GM18502 (cell line): Measurements from ENCODE around the gene GNG4.
"Not testable (repeated sequence)": the region's sequence is repeated elsewhere in the genome, so short reads cannot be mapped to it uniquely, and the experiment has no call there.

ENCODE experiments used
- ATAC-seq: cut with Tn5 transposase; IDR thresholded peaks from one replicate; pipeline ENCODE4 v1.9.1; 2021; ENCODE audit warnings: mild to moderate bottlenecking; ENCODE audit not compliant: unreplicated experiment, poor library complexity

The GNG4 gene

DNA sequence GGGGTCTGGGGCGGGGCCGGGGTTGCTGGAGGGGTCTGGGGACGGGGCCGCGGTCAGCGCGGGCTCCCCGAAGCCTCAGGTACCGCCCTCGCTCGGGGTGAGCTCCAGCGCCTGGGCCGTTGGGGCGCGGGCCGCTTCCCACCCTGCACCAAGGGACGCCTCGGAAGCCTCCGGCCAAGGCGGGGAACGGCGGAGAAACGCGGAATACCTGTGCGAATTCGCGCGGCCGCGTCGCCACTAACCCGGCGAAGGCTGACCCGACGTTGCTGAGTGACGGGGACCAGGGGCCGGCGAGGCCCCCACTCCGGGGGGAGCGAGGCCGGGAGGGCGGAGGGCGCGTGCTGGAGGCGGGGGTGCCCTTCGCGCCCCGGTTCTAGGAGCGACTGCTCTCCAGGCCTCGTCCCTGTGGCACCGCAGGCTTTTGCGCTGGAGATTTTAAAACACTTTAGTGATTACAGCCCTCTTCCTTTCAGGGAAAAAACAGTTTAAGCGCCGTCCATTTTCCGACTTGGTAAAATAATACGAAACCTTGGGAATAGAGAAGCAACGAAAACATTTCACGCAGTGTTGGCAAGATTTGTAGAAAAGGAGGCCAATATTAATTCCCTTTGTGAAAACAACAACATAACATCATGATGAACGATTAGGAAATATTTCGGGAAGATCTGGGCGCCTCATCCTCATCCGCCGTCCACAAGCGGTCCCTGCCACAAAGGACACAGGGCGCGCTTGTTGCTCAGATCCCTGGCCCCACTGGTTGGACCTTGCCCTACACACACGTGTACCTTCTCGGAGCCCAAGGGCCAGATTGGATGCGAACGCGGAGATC lies 971 bp upstream of the GNG4 start:
- ATAC-seq = no peak

- ATAC-seq = peak; percentile 71
Observed at GRCh38 chr1:235648954-235649367, 623 bp downstream of the GNG4 start.

DNA sequence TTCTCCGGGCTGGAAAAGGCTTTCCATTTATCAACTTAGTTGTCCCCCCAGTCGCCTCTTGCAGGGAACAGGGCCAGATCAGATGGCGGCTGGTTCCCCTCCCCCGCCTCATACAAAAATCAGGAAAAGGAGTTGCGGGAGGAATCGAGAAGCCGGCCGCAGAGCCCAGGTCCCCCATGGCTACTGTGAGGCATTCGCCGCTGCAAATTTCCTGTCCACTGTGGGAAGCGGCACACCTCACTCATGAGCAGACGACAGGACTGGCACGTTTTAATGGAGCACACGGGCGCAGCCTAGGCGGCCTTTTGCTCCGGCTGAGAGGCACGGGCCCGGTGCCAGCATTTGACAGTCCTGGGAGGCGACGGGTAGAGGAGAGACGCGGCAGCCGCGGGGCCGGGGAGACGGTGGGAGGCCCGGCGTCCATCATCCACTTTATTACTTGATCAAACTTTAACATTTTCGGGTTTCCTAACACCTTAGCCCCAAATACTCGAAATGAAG lies 1.1 kb downstream of the GNG4 start:
- ATAC-seq = no peak

- ATAC-seq = not testable (repeated sequence)
Observed at GRCh38 chr1:235647537-235647936, 2.0 kb downstream of the GNG4 start.

GRCh38 chr1:235646463-235646862 lies 3.1 kb downstream of the GNG4 start:
- ATAC-seq = no peak

GRCh38 chr1:235644693-235645305 lies 4.8 kb downstream of the GNG4 start:
- no peak for ATAC-seq

- ATAC-seq = no peak
Observed at GRCh38 chr1:235643837-235644692, 5.5 kb downstream of the GNG4 start.

GRCh38 chr1:235642943-235643371 lies 6.6 kb downstream of the GNG4 start:
- no peak for ATAC-seq

DNA sequence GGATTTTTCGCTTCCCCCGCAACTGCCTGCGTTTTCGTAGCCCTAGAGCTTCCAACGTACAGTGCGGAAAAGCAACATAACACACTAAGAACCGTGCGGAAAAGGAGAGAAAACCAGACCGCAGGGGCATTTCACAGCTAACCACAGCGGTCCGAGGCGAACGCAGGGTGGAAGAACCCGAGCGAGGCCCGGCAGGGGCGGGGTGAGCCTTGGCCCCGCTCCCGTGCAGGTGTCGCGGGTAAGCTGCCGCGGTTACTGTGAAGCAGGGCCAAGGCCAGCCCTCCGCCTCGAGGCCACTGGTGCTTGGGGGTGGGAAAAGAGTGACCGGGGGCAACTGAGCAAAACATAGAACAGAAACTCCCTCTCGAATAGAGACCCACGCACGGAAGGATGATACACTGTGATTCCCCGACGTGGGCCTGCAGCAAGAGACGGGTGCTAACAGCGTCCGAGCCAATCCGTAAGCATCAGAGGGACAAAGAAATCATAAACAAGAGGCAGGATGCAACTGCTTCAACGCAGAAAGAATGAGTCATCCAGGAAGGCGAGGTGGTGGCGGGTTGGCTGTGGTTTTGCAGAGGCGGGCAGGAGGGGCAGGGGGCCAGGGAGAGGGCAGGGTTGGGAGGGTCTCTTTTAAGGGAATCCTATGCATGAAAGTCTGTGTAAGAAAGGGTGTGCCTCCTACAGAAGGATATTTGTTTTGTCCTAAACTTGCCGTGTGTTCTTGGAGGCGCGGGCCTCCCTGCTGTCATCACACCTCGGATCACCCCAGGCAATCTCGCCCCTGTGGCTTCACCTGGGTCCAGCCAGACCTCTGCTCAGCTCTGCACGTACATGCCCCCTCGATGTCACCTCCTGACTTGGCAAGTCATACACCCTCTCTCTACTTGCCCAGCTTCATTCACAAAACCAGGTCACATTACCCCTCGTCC lies 7.3 kb downstream of the GNG4 start:
- no peak for ATAC-seq

DNA sequence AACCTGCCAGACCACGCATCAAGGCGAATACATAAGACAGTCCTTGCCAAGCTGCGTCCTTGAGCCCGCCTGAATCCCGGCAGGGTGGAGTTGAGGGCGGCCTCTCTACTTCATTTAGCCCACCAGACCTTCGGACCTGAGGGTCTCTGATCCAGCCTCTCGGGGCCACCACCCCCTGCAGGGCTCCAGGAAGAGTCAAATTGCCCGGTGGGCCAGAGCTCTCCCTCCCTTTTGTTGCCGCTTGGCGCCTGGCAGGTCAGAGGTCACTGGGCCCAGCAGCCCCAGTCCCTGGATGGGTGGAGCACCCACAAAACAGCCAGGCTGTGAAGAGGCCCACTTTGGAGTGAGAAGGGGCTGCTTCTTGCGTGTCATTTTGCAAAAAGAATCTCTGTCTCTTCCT lies 9.0 kb downstream of the GNG4 start:
- ATAC-seq = no peak

GRCh38 chr1:235639226-235640205 lies 10.1 kb downstream of the GNG4 start:
- no peak for ATAC-seq

DNA sequence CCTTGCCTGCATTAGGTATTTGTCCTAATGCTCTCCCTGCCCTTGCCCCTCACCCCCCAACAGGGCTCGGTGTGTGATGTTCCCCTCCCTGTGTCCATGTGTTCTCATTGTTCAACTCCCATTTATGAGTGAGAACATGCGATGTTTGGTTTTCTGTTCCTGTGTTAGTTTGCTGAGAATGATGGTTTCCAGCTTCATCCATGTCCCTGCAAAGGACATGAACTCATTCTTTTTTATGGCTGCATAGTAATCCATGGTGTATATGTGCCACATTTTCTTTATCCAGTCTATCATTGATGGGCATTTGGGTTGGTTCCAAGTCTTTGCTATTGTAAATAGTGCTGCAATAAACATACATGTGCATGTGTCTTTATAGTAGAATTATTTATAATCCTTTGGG lies 11.0 kb downstream of the GNG4 start:
- ATAC-seq = not testable (repeated sequence)

DNA sequence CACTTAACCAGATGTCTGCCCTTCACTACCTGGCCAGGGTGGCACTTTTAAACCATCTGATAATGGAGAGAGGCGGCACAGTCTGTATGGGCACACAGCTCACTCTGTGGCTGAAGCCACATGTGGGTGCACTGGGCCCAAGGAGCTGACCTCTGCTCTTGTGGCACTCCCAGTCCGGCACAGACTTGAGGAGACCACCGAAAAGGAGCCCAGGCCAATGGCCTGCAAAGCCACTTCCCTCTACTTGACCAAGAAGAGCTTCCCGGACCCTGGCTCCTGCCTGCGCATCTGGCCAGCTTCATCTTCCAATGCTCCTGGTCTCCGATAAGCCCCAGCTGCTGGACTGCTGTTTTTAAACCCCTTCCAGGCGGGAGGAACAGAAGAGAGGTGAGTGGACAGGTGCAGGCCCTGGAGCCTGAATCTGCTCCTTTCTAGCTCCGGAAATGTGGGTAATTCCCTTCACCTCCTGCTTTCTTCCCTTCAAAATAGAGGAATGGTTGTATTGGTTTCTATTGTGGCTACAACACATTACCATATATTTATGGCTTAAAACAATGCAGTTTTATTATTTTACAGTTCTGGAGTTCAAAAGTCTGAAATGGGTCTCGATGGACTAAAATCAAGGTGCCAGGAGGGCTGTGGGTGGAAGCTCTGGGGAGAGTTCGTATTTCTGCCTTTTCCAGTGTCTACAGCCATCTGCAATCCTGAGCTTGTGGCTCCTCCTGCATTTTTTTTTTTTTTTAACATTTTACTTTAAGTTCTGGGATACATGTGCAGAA lies 11.6 kb downstream of the GNG4 start:
- ATAC-seq = no peak

DNA sequence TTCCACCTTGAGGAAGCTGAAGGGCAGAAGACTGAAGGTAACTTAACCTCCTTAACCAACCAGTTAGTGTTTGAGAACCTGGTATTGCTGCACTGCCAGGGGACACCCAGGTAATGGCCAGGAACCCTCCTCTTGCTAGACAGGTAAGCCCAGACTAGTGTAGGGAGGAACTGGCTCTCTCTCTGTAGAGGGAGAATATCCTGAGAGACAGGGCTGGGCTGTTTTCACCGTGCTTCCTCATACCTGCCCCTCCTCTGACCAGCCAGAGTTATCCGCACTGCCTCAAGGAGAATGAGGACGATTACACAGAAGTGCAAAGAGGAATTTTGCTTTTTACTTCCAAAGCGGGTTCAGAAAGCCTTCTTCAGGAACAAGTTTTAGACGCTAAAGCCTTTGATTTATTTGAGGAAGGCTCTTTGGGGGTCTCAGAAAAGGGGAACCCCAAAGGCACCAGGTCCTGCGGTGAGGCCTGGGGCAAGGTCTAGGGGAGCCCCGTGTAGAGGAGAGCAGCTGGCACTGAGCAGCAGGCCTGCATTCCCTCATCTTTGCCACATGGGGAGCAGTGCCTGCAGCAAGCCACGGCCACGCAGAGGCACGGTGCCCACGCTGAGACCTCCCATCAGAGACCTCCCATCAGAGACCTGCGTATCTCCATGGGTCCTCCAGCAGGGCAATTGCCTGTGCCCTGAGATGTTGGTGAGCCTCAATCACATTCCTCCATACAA lies 13.5 kb downstream of the GNG4 start:
- ATAC-seq = no peak

DNA sequence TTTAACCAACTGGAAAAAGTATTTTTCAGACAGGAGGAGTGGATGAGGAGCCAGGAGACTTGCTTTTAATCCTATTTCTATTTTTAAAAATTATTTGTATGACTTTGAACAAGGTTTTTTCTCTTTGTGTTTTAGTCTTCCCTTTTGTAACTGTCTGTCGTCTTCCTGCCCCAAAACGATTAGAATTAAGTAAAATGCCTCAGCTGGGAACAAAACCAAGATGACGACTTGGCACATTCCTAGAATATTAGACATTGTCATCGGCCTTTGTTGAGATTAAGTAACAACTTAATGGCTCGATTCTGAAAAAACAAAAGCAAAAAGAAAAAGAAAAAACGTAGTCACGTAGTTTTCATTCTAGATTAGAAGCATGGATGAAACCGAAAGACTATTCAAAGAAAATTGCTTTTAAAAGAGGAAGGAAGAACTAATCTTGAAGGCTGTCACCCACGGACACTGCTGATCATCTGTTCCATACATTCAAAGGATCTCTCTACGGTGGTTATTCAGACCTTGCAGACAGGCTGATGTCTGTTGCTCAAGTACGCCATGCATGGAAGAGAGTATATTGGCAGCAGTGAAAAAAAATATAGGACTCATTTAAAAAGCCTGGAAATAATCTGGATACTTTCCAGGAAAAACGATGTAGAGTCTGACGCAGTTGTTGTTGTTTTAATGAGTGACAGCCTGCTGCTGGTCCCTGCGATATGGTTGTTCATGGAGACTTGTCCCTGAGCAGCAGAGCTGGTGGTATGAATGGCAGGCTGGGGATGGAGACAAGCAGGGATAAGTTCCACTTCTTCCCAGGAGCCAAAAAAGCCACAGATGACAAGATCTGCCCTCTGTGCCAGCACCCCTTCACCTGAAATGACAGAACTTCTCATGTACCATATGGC lies 16.8 kb downstream of the GNG4 start:
- ATAC-seq = peak; percentile 76

GRCh38 chr1:235631816-235632215 lies 17.8 kb downstream of the GNG4 start:
- no peak for ATAC-seq
